Measurements from ENCODE around the gene SLC45A1.

SLC45A1 gene

DNA sequence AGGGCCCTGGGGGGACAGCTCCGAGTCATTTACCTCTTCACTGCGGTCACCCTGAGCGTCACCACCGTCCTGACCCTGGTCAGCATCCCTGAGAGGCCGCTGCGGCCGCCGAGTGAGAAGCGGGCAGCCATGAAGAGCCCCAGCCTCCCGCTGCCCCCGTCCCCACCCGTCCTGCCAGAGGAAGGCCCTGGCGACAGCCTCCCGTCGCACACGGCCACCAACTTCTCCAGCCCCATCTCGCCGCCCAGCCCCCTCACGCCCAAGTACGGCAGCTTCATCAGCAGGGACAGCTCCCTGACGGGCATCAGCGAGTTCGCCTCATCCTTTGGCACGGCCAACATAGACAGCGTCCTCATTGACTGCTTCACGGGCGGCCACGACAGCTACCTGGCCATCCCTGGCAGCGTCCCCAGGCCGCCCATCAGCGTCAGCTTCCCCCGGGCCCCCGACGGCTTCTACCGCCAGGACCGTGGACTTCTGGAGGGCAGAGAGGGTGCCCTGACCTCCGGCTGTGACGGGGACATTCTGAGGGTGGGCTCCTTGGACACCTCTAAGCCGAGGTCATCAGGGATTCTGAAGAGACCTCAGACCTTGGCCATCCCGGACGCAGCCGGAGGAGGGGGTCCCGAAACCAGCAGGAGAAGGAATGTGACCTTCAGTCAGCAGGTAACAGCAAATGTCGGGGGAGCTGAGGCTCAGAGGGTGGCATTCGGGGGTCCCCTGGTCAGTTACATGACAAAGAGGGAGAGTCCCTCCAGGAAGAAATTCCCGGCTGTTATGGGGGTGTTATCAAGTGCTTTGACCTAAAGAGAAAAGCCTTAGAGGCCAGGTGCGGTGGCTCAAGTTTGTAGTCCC, 12.6 kb downstream of the SLC45A1 start:
- no peak for DNase-seq (ENCODE audit: low spot score)
- TF ChIP-seq, protein P1, sequence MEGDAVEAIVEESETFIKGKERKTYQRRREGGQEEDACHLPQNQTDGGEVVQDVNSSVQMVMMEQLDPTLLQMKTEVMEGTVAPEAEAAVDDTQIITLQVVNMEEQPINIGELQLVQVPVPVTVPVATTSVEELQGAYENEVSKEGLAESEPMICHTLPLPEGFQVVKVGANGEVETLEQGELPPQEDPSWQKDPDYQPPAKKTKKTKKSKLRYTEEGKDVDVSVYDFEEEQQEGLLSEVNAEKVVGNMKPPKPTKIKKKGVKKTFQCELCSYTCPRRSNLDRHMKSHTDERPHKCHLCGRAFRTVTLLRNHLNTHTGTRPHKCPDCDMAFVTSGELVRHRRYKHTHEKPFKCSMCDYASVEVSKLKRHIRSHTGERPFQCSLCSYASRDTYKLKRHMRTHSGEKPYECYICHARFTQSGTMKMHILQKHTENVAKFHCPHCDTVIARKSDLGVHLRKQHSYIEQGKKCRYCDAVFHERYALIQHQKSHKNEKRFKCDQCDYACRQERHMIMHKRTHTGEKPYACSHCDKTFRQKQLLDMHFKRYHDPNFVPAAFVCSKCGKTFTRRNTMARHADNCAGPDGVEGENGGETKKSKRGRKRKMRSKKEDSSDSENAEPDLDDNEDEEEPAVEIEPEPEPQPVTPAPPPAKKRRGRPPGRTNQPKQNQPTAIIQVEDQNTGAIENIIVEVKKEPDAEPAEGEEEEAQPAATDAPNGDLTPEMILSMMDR (IDR thresholded peaks at IDR 0.05; ENCODE audit: extremely low read depth, missing control alignments): no peak

DNA sequence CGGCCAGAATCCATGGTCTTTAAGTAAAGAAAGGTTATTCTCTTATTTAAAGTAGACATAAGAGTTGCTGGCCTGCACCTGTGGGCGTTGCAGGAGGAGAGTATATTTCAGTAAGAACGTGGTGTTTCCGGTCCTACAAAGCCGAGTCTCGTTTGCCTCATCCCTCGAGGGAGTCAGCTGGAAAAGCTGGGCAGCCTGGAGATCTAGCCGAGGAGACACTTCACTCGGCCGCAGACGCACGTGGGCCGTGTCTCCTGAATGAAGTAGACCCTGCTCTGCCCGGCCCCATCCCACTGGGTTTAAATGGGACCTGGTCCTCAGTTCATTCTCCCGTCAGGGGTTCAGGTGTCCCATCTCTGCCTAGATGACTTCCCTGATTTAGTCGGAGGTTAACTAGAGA, 14.9 kb downstream of the SLC45A1 start:
- DNase-seq (ENCODE audit: low spot score): no peak
- TF ChIP-seq, protein P1 (IDR thresholded peaks at IDR 0.05; ENCODE audit: extremely low read depth, missing control alignments): no peak

DNA sequence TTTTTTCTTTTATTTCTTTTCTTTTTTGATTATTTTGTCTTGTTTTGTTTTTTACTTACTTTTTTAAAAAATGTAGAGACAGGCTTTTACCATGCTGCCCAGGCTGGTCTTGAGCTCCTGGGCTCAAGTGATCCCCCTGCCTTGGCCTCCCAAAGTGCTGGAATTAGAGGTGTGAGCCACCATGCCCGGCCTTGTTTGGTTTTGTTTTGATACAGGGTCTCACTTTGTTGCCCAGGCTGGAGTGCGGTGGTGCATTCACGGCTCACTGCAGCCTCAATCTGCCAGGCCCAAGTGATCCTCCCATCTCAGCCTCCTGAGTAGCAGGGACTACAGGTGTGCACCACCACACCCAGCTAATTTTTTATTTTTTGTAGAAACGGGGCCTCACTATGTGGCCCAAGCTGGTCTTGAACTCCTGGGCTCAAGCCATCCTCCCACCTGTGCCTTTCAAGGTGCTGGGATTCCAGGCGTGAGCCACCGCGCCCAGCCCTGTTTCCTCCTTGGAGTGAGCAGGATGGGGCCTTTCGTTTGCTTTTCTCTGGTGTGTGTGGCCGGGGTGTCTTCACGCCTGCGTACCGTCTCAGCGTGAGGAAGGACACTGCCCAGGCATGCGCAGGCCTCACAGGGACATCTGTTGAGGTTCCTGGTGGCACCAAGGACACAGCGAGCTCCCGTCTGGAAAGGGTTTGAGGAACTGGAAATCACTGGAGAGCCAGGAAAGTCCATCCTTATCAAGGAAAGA, 15.5 kb downstream of the SLC45A1 start:
- DNase-seq (ENCODE audit: low spot score): no peak
- TF ChIP-seq, protein P1 (IDR thresholded peaks at IDR 0.05; ENCODE audit: extremely low read depth, missing control alignments): no peak

DNA sequence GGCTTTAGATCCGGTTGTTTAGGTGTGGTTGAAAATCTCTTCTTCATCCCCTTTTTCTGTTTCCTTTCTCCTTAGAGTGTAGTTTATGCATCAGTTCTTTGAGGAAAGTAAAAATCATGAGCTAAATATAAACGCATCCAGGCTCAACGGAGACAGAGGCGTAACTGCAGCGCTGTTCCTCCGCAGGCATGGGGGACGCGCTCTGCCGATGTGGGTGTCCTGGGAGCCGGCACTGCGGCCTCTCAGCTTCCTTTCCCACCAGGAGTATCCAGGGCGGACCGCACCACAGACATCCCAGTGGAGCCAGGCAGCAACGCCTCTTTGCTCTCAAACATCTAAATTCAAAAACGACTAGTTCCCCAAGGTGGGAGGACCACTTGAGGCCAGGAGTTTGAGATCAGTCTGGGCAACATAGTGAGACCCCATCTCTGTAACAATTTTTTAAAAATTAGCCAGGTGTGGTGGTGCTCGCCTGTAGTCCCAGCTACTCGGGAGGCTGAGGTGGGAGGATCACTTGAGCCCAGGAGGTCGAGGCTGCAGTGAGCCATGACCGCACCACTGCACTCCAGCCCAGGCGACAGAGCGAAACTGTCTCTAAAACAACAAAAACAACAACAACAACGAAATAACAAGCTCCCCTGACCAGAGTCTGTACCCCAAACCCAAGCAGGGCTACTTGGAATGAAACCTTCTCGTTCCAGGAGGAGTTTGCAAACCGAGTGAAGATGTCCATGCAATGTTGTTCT, 16.4 kb downstream of the SLC45A1 start:
- TF ChIP-seq, protein P1 (IDR thresholded peaks at IDR 0.05; ENCODE audit: extremely low read depth, missing control alignments): no peak
- DNase-seq (ENCODE audit: low spot score): no peak

DNA sequence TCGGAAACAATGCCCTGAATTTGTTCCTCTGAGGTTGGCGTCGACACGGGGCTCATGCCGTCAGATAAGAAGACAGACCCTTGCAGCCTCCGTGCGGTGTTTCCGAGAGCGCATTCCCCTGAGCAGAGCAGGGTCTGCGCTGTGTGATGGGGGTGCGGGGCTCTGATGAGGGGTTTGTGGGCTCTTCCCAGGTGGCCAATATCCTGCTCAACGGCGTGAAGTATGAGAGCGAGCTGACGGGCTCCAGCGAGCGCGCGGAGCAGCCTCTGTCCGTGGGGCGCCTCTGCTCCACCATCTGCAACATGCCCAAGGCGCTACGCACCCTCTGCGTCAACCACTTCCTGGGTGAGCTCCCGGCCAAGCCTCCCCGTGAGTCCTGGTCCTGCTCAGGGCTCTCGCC, 17.3 kb downstream of the SLC45A1 start:
- TF ChIP-seq, protein P1 (IDR thresholded peaks at IDR 0.05; ENCODE audit: extremely low read depth, missing control alignments): no peak
- DNase-seq (ENCODE audit: low spot score): no peak

DNA sequence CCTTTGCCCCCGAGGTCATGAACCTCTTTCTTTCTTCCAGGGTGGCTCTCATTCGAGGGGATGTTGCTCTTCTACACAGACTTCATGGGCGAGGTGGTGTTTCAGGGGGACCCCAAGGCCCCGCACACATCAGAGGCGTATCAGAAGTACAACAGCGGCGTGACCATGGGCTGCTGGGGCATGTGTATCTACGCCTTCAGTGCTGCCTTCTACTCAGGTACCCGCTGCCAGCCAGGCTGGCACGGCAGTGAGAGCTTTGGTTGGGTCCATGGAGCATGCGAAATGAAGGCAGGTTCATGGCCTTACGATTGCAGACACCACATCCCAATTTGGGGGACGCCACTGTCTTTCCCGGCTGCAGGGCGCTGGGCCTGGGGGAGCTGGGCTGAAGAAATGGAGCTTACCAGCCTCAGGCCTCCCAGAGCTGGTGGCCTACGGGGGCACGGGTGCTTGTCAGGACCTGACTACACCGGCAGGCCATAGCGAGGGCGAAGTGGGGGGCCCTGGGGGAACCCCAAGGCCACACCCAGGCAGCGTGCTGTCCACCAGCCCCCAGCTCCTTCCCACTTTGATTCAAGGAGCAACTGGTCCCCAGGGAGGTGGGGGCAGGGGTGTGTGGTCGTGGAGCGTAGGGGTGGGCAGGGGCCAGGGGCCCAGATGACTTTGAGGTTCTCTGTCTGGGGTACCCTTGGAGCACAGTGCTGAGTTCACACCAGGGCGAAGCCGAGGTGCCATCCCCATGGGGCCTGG, 20.0 kb downstream of the SLC45A1 start:
- DNase-seq (ENCODE audit: low spot score): no peak
- TF ChIP-seq, protein P1 (IDR thresholded peaks at IDR 0.05; ENCODE audit: extremely low read depth, missing control alignments): no peak
